GM12878 (cell line): ENCODE measurements around the gene PRR5. TPM values are rescaled to one million over a fixed set of nuclear protein-coding genes. Genes with fewer than 3 reads are reported as not detected.
A peak's percentile ranks its signal among the peaks of the same experiment; 100 is the strongest.

Source experiments
- KLF5 ChIP-seq: fragments of 450-650 bp; IDR thresholded peaks from 2 replicates; pipeline ENCODE4 v1.6.1; 2014; ENCODE audit warnings: mild to moderate bottlenecking; ENCODE audit not compliant: partially characterized antibody
- NR2C1 ChIP-seq: fragments of 450-650 bp; IDR thresholded peaks from 2 replicates; pipeline ENCODE4 v1.6.1; 2017; ENCODE audit warnings: antibody characterized with exemption, mild to moderate bottlenecking, moderate library complexity
- RB1 ChIP-seq: fragments of 450-650 bp; formaldehyde crosslinking; IDR thresholded peaks from 2 replicates; pipeline ENCODE4 v1.6.1; 2017; ENCODE audit warnings: mild to moderate bottlenecking, borderline replicate concordance
- SIX5 ChIP-seq: IDR thresholded peaks from 2 replicates; pipeline ENCODE4 v1.6.1; 2011; ENCODE audit warnings: mild to moderate bottlenecking, low read depth, low read length, moderate library complexity; ENCODE audit not compliant: severe bottlenecking
- TARDBP ChIP-seq: IDR thresholded peaks from 2 replicates; pipeline ENCODE4 v1.6.1; 2016; ENCODE audit warnings: borderline replicate concordance
- TBL1XR1 ChIP-seq: IDR thresholded peaks from 2 replicates; pipeline ENCODE4 v1.6.1; 2012; ENCODE audit warnings: low read depth, low read length, improper control_type of control experiment
- USF1 ChIP-seq: IDR thresholded peaks from 2 replicates; pipeline ENCODE4 v1.6.1; 2011; ENCODE audit warnings: borderline replicate concordance, low read depth, mild to moderate bottlenecking, moderate library complexity, mixed read lengths, low read length; ENCODE audit not compliant: insufficient read depth; ENCODE audit errors: extremely low read length
- YY1 ChIP-seq: IDR thresholded peaks from 2 replicates; pipeline ENCODE4 v1.6.1; 2011; ENCODE audit warnings: low read depth, mild to moderate bottlenecking, low read length
- polyA plus RNA-seq, 11 experiments: library from polyadenylated mRNA; depleted of rRNA in 4 of 11; unstranded in 6 of 11; stranded (reverse) in 5 of 11; fragments of >200 nt; fragmentation: Nextera tagmentation in 4 of 11; fragmentation: Illumina TruSeq in 1 of 11; extraction: Ambion mirVana in 4 of 11; extraction: Trizol in 1 of 11; gene quantifications; 1 replicate in 1 of 11; 2 replicates in 10 of 11; pipeline versions ENCODE4 v1.2.1 to v1.2.3, GENCODE V29; 2011 to 2016; ENCODE audit warnings: inconsistent platforms in 2 of 11, missing spikeins in 2 of 11, low read depth in 1 of 11
- total RNA-seq, 4 experiments: library from RNA; depleted of rRNA in 3 of 4; stranded (reverse); fragments of >200 nt in 3 of 4; fragmentation: Illumina TruSeq in 1 of 4; extraction: Trizol in 1 of 4; gene quantifications; 2 replicates each; pipeline versions ENCODE4 v1.2.1 to v1.2.3, GENCODE V29; 2013 to 2021
- TF ChIP-seq, protein P1 (sequence below): fragments of 450-650 bp; formaldehyde crosslinking; IDR thresholded peaks from 2 replicates; pipeline ENCODE4 v1.4.0; 2022; ENCODE audit warnings: mild to moderate bottlenecking, moderate library complexity
- TF ChIP-seq, protein P2 (sequence below): fragments of 450-650 bp; formaldehyde crosslinking; IDR thresholded peaks from 2 replicates; pipeline ENCODE4 v1.5.0; 2022; ENCODE audit warnings: mild to moderate bottlenecking, missing genetic modification characterization
- TF ChIP-seq, protein P3 (sequence below): fragments of 450-650 bp; IDR thresholded peaks from 2 replicates; pipeline ENCODE4 v1.6.1; 2018; ENCODE audit warnings: mild to moderate bottlenecking, low read depth, moderate library complexity; ENCODE audit not compliant: partially characterized antibody
- TF ChIP-seq, protein P4 (sequence below), 3 experiments: IDR thresholded peaks in 2 of 3; conservative IDR thresholded peaks in 1 of 3; 2 replicates each; pipeline ENCODE4 v1.5.1; 2011; ENCODE audit warnings: low read depth in 3 of 3, low read length in 3 of 3, mild to moderate bottlenecking in 3 of 3, control low read depth in 2 of 3, moderate library complexity in 2 of 3, inconsistent platforms in 1 of 3, mixed read lengths in 1 of 3; ENCODE audit not compliant: control insufficient read depth in 2 of 3, insufficient read depth in 1 of 3; ENCODE audit errors: extremely low read depth in 1 of 3

The PRR5 gene
- total and polyA plus RNA-seq, 10 of the 15 experiments (the other 5 are each of a cell fraction or from before 2014, with no cell fraction given): 0.03 to 9.4 (median 1.5) TPM

GRCh38 chr22:44701824-44702478 lies at the start of gene PRR5 (continued):
- TF ChIP-seq, protein P1, sequence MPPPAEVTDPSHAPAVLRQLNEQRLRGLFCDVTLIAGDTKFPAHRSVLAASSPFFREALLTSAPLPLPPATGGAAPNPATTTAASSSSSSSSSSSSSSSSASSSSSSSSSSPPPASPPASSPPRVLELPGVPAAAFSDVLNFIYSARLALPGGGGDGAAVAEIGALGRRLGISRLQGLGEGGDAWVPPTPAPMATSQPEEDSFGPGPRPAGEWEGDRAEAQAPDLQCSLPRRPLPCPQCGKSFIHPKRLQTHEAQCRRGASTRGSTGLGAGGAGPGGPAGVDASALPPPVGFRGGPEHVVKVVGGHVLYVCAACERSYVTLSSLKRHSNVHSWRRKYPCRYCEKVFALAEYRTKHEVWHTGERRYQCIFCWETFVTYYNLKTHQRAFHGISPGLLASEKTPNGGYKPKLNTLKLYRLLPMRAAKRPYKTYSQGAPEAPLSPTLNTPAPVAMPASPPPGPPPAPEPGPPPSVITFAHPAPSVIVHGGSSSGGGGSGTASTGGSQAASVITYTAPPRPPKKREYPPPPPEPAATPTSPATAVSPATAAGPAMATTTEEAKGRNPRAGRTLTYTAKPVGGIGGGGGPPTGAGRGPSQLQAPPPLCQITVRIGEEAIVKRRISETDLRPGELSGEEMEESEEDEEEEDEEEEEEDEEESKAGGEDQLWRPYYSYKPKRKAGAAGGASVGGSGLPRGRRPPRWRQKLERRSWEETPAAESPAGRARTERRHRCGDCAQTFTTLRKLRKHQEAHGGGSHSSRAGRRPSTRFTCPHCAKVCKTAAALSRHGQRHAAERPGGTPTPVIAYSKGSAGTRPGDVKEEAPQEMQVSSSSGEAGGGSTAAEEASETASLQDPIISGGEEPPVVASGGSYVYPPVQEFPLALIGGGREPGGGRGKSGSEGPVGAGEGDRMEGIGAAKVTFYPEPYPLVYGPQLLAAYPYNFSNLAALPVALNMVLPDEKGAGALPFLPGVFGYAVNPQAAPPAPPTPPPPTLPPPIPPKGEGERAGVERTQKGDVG (CRISPR knock-in tag): no peak
- TF ChIP-seq RB1 (peak; percentile 55; the same call in 1 of the 2 replicates), SIX5 (no peak), USF1 (peak; percentile 69), KLF5 (peak; percentile 28), TBL1XR1 (no peak), YY1 (no peak), NR2C1 (peak; percentile 71; the same call in 1 of the 2 replicates), TARDBP (no peak)
- TF ChIP-seq, protein P2, sequence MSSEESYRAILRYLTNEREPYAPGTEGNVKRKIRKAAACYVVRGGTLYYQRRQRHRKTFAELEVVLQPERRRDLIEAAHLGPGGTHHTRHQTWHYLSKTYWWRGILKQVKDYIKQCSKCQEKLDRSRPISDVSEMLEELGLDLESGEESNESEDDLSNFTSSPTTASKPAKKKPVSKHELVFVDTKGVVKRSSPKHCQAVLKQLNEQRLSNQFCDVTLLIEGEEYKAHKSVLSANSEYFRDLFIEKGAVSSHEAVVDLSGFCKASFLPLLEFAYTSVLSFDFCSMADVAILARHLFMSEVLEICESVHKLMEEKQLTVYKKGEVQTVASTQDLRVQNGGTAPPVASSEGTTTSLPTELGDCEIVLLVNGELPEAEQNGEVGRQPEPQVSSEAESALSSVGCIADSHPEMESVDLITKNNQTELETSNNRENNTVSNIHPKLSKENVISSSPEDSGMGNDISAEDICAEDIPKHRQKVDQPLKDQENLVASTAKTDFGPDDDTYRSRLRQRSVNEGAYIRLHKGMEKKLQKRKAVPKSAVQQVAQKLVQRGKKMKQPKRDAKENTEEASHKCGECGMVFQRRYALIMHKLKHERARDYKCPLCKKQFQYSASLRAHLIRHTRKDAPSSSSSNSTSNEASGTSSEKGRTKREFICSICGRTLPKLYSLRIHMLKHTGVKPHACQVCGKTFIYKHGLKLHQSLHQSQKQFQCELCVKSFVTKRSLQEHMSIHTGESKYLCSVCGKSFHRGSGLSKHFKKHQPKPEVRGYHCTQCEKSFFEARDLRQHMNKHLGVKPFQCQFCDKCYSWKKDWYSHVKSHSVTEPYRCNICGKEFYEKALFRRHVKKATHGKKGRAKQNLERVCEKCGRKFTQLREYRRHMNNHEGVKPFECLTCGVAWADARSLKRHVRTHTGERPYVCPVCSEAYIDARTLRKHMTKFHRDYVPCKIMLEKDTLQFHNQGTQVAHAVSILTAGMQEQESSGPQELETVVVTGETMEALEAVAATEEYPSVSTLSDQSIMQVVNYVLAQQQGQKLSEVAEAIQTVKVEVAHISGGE (CRISPR knock-in tag): no peak
- TF ChIP-seq, protein P3, sequence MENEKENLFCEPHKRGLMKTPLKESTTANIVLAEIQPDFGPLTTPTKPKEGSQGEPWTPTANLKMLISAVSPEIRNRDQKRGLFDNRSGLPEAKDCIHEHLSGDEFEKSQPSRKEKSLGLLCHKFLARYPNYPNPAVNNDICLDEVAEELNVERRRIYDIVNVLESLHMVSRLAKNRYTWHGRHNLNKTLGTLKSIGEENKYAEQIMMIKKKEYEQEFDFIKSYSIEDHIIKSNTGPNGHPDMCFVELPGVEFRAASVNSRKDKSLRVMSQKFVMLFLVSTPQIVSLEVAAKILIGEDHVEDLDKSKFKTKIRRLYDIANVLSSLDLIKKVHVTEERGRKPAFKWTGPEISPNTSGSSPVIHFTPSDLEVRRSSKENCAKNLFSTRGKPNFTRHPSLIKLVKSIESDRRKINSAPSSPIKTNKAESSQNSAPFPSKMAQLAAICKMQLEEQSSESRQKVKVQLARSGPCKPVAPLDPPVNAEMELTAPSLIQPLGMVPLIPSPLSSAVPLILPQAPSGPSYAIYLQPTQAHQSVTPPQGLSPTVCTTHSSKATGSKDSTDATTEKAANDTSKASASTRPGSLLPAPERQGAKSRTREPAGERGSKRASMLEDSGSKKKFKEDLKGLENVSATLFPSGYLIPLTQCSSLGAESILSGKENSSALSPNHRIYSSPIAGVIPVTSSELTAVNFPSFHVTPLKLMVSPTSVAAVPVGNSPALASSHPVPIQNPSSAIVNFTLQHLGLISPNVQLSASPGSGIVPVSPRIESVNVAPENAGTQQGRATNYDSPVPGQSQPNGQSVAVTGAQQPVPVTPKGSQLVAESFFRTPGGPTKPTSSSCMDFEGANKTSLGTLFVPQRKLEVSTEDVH: no peak
- TF ChIP-seq, protein P4, sequence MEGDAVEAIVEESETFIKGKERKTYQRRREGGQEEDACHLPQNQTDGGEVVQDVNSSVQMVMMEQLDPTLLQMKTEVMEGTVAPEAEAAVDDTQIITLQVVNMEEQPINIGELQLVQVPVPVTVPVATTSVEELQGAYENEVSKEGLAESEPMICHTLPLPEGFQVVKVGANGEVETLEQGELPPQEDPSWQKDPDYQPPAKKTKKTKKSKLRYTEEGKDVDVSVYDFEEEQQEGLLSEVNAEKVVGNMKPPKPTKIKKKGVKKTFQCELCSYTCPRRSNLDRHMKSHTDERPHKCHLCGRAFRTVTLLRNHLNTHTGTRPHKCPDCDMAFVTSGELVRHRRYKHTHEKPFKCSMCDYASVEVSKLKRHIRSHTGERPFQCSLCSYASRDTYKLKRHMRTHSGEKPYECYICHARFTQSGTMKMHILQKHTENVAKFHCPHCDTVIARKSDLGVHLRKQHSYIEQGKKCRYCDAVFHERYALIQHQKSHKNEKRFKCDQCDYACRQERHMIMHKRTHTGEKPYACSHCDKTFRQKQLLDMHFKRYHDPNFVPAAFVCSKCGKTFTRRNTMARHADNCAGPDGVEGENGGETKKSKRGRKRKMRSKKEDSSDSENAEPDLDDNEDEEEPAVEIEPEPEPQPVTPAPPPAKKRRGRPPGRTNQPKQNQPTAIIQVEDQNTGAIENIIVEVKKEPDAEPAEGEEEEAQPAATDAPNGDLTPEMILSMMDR (IDR thresholded peaks at IDR 0.05 in 2 of 3, conservative IDR thresholded peaks at IDR 0.05 in 1 of 3; ENCODE audit: control insufficient read depth in 2 of 3, extremely low read depth in 1 of 3, insufficient read depth in 1 of 3, low read depth in 3 of 3, low read length in 3 of 3): no peak
